ENCODE data around the gene SORBS2. TPM values are rescaled to one million over a fixed set of nuclear protein-coding genes. Genes with fewer than 3 reads are reported as not detected.
"Not testable (repeated sequence)": the region's sequence is repeated elsewhere in the genome, so short reads cannot be mapped to it uniquely, and the experiment has no call there.

SORBS2 gene
- total RNA-seq, 1 experiment from 2014 or later, result 8.4 TPM

GRCh38 chr4:185707622-185708021 is 104.4 kb downstream of the SORBS2 start:
- H3K4me3 ChIP-seq (ENCODE audit: low read depth in 2 of 2, low read length in 2 of 2); H3K27me3 ChIP-seq (ENCODE audit: control insufficient read depth, insufficient read depth, low read length); POLR2A ChIA-PET; intact Hi-C loops (cut with micrococcal nuclease; ENCODE audit: unreplicated experiment); CTCF ChIA-PET; H3K9me3 ChIP-seq (ENCODE audit: control insufficient read depth, insufficient read depth, low read depth, low read length); DNase-seq (ENCODE audit: low read depth, low spot score); BruUV-seq (replicated peaks); H3K27ac ChIP-seq (ENCODE audit: low read length); H3K4me1 ChIP-seq (ENCODE audit: control insufficient read depth, insufficient read depth, low read length); H3K36me3 ChIP-seq (ENCODE audit: control insufficient read depth, insufficient read depth, low read length); in situ Hi-C loops (cut with HindIII; ENCODE audit: low pct_unique_long_range_greater_than_20kb, low sequenced_read_pairs); ATAC-seq: not testable (repeated sequence)

DNA sequence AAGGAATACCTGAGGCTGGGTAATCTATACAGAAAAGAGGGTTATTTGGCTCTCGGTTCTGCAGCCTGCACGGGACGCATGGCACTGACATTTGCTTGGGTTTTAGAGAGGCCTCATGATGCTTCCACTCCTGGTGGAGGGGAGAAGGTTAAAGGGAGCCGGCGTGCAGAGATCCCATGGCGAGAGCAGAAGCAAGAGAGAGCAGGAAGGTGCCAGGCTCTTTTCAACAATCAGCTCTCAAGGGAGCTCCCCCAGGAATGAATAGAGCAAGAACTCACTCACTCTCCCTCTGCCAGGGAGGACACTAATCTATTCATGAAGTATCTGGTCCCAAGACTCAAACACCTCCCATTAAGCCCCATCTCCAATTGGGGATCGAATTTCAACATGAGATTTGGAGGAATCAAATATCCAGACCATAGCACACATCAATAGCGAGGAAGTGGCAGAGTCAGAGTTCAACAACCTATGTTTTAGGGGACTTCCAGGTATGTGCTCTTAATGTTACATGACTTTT is 109.8 kb downstream of the SORBS2 start:
- Histone ChIP-seq H3K36me3 (ENCODE audit: control insufficient read depth, insufficient read depth, low read length) (no peaks in the 10 kb centered on the region), H3K27me3 (ENCODE audit: control insufficient read depth, insufficient read depth, low read length) (no peaks in the 10 kb centered on the region), H3K4me3 (ENCODE audit: low read depth in 2 of 2, low read length in 2 of 2) (no peak overlapping the region), H3K27ac (ENCODE audit: low read length) (no peak overlapping the region), H3K9me3 (ENCODE audit: control insufficient read depth, insufficient read depth, low read depth, low read length) (no peaks in the 10 kb centered on the region), H3K4me1 (ENCODE audit: control insufficient read depth, insufficient read depth, low read length) (no peaks in the 10 kb centered on the region)
- DNase-seq (ENCODE audit: low read depth, low spot score) (no peak), ATAC-seq (no peak)
- ChIA-PET CTCF (no interaction called here), POLR2A (no interaction called here)
- intact Hi-C loops (cut with micrococcal nuclease; ENCODE audit: unreplicated experiment) (no loop called here), in situ Hi-C loops (cut with HindIII; ENCODE audit: low pct_unique_long_range_greater_than_20kb, low sequenced_read_pairs) (no loop called here)
- TF ChIP-seq SIN3A (IDR thresholded peaks at IDR 0.05; ENCODE audit: borderline replicate concordance, insufficient read depth, low read depth, low read length) (no peak), TCF7L2 (IDR thresholded peaks at IDR 0.05; ENCODE audit: low read depth, low read length) (no peak), POLR2AphosphoS5 (IDR thresholded peaks at IDR 0.05; ENCODE audit: low read depth, low read length) (no peak)
- TF ChIP-seq, protein P1, sequence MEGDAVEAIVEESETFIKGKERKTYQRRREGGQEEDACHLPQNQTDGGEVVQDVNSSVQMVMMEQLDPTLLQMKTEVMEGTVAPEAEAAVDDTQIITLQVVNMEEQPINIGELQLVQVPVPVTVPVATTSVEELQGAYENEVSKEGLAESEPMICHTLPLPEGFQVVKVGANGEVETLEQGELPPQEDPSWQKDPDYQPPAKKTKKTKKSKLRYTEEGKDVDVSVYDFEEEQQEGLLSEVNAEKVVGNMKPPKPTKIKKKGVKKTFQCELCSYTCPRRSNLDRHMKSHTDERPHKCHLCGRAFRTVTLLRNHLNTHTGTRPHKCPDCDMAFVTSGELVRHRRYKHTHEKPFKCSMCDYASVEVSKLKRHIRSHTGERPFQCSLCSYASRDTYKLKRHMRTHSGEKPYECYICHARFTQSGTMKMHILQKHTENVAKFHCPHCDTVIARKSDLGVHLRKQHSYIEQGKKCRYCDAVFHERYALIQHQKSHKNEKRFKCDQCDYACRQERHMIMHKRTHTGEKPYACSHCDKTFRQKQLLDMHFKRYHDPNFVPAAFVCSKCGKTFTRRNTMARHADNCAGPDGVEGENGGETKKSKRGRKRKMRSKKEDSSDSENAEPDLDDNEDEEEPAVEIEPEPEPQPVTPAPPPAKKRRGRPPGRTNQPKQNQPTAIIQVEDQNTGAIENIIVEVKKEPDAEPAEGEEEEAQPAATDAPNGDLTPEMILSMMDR (IDR thresholded peaks at IDR 0.05), result no peak
- TF ChIP-seq, protein P2, sequence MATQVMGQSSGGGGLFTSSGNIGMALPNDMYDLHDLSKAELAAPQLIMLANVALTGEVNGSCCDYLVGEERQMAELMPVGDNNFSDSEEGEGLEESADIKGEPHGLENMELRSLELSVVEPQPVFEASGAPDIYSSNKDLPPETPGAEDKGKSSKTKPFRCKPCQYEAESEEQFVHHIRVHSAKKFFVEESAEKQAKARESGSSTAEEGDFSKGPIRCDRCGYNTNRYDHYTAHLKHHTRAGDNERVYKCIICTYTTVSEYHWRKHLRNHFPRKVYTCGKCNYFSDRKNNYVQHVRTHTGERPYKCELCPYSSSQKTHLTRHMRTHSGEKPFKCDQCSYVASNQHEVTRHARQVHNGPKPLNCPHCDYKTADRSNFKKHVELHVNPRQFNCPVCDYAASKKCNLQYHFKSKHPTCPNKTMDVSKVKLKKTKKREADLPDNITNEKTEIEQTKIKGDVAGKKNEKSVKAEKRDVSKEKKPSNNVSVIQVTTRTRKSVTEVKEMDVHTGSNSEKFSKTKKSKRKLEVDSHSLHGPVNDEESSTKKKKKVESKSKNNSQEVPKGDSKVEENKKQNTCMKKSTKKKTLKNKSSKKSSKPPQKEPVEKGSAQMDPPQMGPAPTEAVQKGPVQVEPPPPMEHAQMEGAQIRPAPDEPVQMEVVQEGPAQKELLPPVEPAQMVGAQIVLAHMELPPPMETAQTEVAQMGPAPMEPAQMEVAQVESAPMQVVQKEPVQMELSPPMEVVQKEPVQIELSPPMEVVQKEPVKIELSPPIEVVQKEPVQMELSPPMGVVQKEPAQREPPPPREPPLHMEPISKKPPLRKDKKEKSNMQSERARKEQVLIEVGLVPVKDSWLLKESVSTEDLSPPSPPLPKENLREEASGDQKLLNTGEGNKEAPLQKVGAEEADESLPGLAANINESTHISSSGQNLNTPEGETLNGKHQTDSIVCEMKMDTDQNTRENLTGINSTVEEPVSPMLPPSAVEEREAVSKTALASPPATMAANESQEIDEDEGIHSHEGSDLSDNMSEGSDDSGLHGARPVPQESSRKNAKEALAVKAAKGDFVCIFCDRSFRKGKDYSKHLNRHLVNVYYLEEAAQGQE (IDR thresholded peaks at IDR 0.05; ENCODE audit: insufficient read depth in 1 of 2, low read depth in 2 of 2, low read length in 1 of 2), result no peak
- no TSS peak for BruUV-seq (replicated peaks)

DNA sequence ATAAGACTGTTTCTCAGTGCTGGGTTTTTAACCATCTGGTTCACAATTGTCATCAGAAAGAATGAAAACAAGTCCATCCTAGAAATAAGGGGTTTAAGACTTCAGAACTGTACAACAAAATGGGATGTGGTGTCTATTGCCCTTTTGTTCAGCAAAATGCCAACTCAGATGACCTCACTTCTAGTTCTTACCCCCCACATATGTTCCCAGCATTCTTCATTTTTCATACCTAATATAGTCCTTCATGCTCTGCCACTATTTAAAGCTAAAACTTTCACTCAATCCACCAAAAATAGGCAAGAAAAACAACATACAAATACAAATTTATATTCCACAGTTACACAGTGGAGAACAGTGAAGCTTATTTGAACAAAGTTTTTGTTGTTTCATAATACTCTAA is 111.4 kb downstream of the SORBS2 start:
- Histone ChIP-seq H3K36me3 (ENCODE audit: control insufficient read depth, insufficient read depth, low read length) (no peaks in the 10 kb centered on the region), H3K27ac (ENCODE audit: low read length) (no peak overlapping the region), H3K4me1 (ENCODE audit: control insufficient read depth, insufficient read depth, low read length) (no peaks in the 10 kb centered on the region), H3K27me3 (ENCODE audit: control insufficient read depth, insufficient read depth, low read length) (no peaks in the 10 kb centered on the region), H3K4me3 (ENCODE audit: low read depth in 2 of 2, low read length in 2 of 2) (no peak overlapping the region), H3K9me3 (ENCODE audit: control insufficient read depth, insufficient read depth, low read depth, low read length) (no peaks in the 10 kb centered on the region)
- intact Hi-C loops (cut with micrococcal nuclease; ENCODE audit: unreplicated experiment) (no loop called here), in situ Hi-C loops (cut with HindIII; ENCODE audit: low pct_unique_long_range_greater_than_20kb, low sequenced_read_pairs) (no loop called here)
- no TSS peak for BruUV-seq (replicated peaks)
- ATAC-seq (no peak), DNase-seq (ENCODE audit: low read depth, low spot score) (no peak)
- ChIA-PET POLR2A (no interaction called here), CTCF (no interaction called here)
- TF ChIP-seq, protein P2 (IDR thresholded peaks at IDR 0.05; ENCODE audit: insufficient read depth in 1 of 2, low read depth in 2 of 2, low read length in 1 of 2), result no peak
- TF ChIP-seq SIN3A (IDR thresholded peaks at IDR 0.05; ENCODE audit: borderline replicate concordance, insufficient read depth, low read depth, low read length), result no peak
- no peak for TF ChIP-seq TCF7L2 (IDR thresholded peaks at IDR 0.05; ENCODE audit: low read depth, low read length)
- TF ChIP-seq, protein P1 (IDR thresholded peaks at IDR 0.05), result no peak
- TF ChIP-seq POLR2AphosphoS5 (IDR thresholded peaks at IDR 0.05; ENCODE audit: low read depth, low read length), result no peak
